ENCODE data around the gene DBX2.

- TF ChIP-seq POLR2A (IDR thresholded peaks at IDR 0.05; ENCODE audit: low read depth, low read length) (no peak), CTCF (conservative IDR thresholded peaks at IDR 0.05; ENCODE audit: low read depth, low read length) (no peak), RCOR1 (IDR thresholded peaks at IDR 0.05; ENCODE audit: insufficient replicate concordance, low read length) (no peak), FOS (IDR thresholded peaks at IDR 0.05; ENCODE audit: low read depth, low read length) (no peak), NFE2L2 (IDR thresholded peaks at IDR 0.05; ENCODE audit: low read depth, low read length) (no peak)
These were observed 33.0 kb downstream of the DBX2 start for GRCh38 chr12:45017916-45018315.

All from IMR-90 (cell line).